IMR-90 (cell line): ENCODE data around the gene CYSTM1. TPM values are rescaled to one million over a fixed set of nuclear protein-coding genes. Genes with fewer than 3 reads are reported as not detected.

Experiments
- ATAC-seq: fragments of 200-7000 bp; cut with Tn5 transposase; 2 replicates; pipeline ENCODE4 v1.9.1; 2020; ENCODE audit warnings: low read depth, mild to moderate bottlenecking, moderate library complexity
- BruUV-seq: library from RNA; stranded (reverse); fragments of 400-500 nt; replicated peaks from 2 replicates; lab custom pipeline; 2021; lab: Mats Ljungman, UMichigan
- CTCF ChIA-PET: fragments of 300-600 bp; formaldehyde crosslinking; extraction: SDS; loops from one replicate; lab custom pipeline; 2021; ENCODE audit warnings: antibody characterized with exemption; lab: Yijun Ruan, JAX
- POLR2A ChIA-PET: fragments of 300-600 bp; sonication (Branson Sonifier 250); formaldehyde crosslinking; loops from one replicate; lab custom pipeline; 2022; ENCODE audit warnings: antibody characterized with exemption; ENCODE audit not compliant: unreplicated experiment; lab: Charles Lee
- DNase-seq: peaks from one replicate; pipeline ENCODE4 v3.0.0; 2013
- H2AFZ ChIP-seq: replicated peaks from 2 replicates; pipeline ENCODE3; 2013; ENCODE audit warnings: low read length, mild to moderate bottlenecking; ENCODE audit not compliant: poor library complexity
- H2AK5ac ChIP-seq: 2 replicates; pipeline ENCODE4 v1.6.1; 2013; ENCODE audit warnings: low read depth, low read length, inconsistent platforms
- H2AK9ac ChIP-seq: replicated peaks from 2 replicates; pipeline ENCODE3; 2013; ENCODE audit warnings: mild to moderate bottlenecking, low read depth, low read length, moderate library complexity; ENCODE audit not compliant: poor library complexity
- H2BK120ac ChIP-seq: 2 replicates; pipeline ENCODE4 v1.6.1; 2013; ENCODE audit warnings: low read depth, low read length, inconsistent platforms
- H2BK15ac ChIP-seq: 3 replicates; pipeline ENCODE4 v1.6.1; 2013; ENCODE audit warnings: low read depth, low read length, inconsistent platforms
- H2BK20ac ChIP-seq: 2 replicates; pipeline ENCODE4 v1.6.1; 2013; ENCODE audit warnings: low read depth, mild to moderate bottlenecking, inconsistent platforms, low read length, moderate library complexity
- H2BK5ac ChIP-seq: 2 replicates; pipeline ENCODE4 v1.6.1; 2013; ENCODE audit warnings: mild to moderate bottlenecking, low read depth, low read length, inconsistent platforms; ENCODE audit not compliant: poor library complexity, severe bottlenecking
- H3K14ac ChIP-seq: replicated peaks from 2 replicates; pipeline ENCODE4 v1.6.1; 2013; ENCODE audit warnings: low read depth, low read length, inconsistent platforms
- H3K18ac ChIP-seq: 2 replicates; pipeline ENCODE4 v1.6.1; 2013; ENCODE audit warnings: low read depth, low read length, control low read depth
- H3K23ac ChIP-seq: 2 replicates; pipeline ENCODE4 v1.6.1; 2013; ENCODE audit warnings: low read depth, low read length, inconsistent platforms
- H3K27ac ChIP-seq: 2 replicates; pipeline ENCODE4 v1.5.1; 2013; ENCODE audit warnings: mild to moderate bottlenecking, control low read depth, low read length; ENCODE audit not compliant: insufficient read depth
- H3K27me3 ChIP-seq: 2 replicates; pipeline ENCODE4 v1.6.1; 2013; ENCODE audit warnings: low read length; ENCODE audit not compliant: control insufficient read depth, insufficient read depth
- H3K36me3 ChIP-seq: 2 replicates; pipeline ENCODE4 v1.6.1; 2013; ENCODE audit warnings: low read length, mixed read lengths; ENCODE audit not compliant: control insufficient read depth, insufficient read depth
- H3K4ac ChIP-seq: 2 replicates; pipeline ENCODE4 v1.6.1; 2013; ENCODE audit warnings: low read depth, low read length, inconsistent platforms
- H3K4me1 ChIP-seq: 2 replicates; pipeline ENCODE4 v1.6.1; 2013; ENCODE audit warnings: low read length, mixed read lengths; ENCODE audit not compliant: control insufficient read depth, insufficient read depth
- H3K4me2 ChIP-seq: 2 replicates; pipeline ENCODE4 v1.6.1; 2013; ENCODE audit warnings: low read depth, mild to moderate bottlenecking, control low read depth, low read length, moderate library complexity
- H3K4me3 ChIP-seq: 2 replicates; pipeline ENCODE4 v1.5.1; 2013; ENCODE audit warnings: low read depth, mild to moderate bottlenecking, control low read depth, low read length, moderate library complexity; ENCODE audit not compliant: insufficient read depth
- H3K56ac ChIP-seq: 2 replicates; pipeline ENCODE4 v1.6.1; 2013; ENCODE audit warnings: low read length, inconsistent platforms; ENCODE audit not compliant: insufficient read depth; ENCODE audit errors: extremely low read depth
- H3K79me1 ChIP-seq, 2 experiments: 2 replicates each; pipeline ENCODE4 v1.6.1; 2013; ENCODE audit warnings: low read length in 2 of 2, inconsistent platforms in 1 of 2, low read depth in 1 of 2
- H3K9ac ChIP-seq: 2 replicates; pipeline ENCODE4 v1.6.1; 2013; ENCODE audit warnings: low read depth, low read length, control low read depth
- H3K9me1 ChIP-seq: 2 replicates; pipeline ENCODE4 v1.6.1; 2013; ENCODE audit warnings: low read length, inconsistent platforms; ENCODE audit not compliant: insufficient read depth
- H3K9me3 ChIP-seq: 2 replicates; pipeline ENCODE4 v1.6.1; 2013; ENCODE audit warnings: low read length; ENCODE audit not compliant: control insufficient read depth, insufficient read depth
- H4K20me1 ChIP-seq: 2 replicates; pipeline ENCODE4 v1.6.1; 2013; ENCODE audit warnings: low read length, inconsistent platforms; ENCODE audit not compliant: insufficient read depth
- H4K5ac ChIP-seq: 2 replicates; pipeline ENCODE4 v1.6.1; 2013; ENCODE audit warnings: mild to moderate bottlenecking, low read depth, low read length, control low read depth
- H4K8ac ChIP-seq, 2 experiments: 2 replicates each; pipeline ENCODE4 v1.6.1; 2013; ENCODE audit warnings: low read depth in 2 of 2, low read length in 2 of 2, control low read depth in 1 of 2, inconsistent platforms in 1 of 2
- H4K91ac ChIP-seq: 2 replicates; pipeline ENCODE4 v1.6.1; 2013; ENCODE audit warnings: low read depth, low read length, inconsistent platforms; ENCODE audit not compliant: insufficient read depth
- CEBPB ChIP-seq: IDR thresholded peaks from 2 replicates; pipeline ENCODE4 v1.6.1; 2012; ENCODE audit warnings: low read depth, low read length, improper control_type of control experiment
- CHD1 ChIP-seq: IDR thresholded peaks from 2 replicates; pipeline ENCODE4 v1.6.1; 2012; ENCODE audit warnings: low read depth, low read length, improper control_type of control experiment
- FOS ChIP-seq: fragments of 150-350 bp; IDR thresholded peaks from 2 replicates; pipeline ENCODE4 v1.6.1; 2016; ENCODE audit warnings: low read depth, low read length
- MAZ ChIP-seq: IDR thresholded peaks from 2 replicates; pipeline ENCODE4 v1.6.1; 2012; ENCODE audit warnings: low read depth, mild to moderate bottlenecking, low read length, improper control_type of control experiment, moderate library complexity, borderline replicate concordance
- MXI1 ChIP-seq: IDR thresholded peaks from 2 replicates; pipeline ENCODE4 v1.6.1; 2012; ENCODE audit warnings: low read depth, mild to moderate bottlenecking, low read length, moderate library complexity, borderline replicate concordance
- POLR2A ChIP-seq: IDR thresholded peaks from 2 replicates; pipeline ENCODE4 v1.6.1; 2012; ENCODE audit warnings: mild to moderate bottlenecking, low read depth, low read length
- RAD21 ChIP-seq: IDR thresholded peaks from 2 replicates; pipeline ENCODE4 v1.6.1; 2012; ENCODE audit warnings: low read length, improper control_type of control experiment
- SMC3 ChIP-seq: fragments of 150-350 bp; IDR thresholded peaks from 2 replicates; pipeline ENCODE4 v1.6.1; 2016; ENCODE audit warnings: low read depth, mild to moderate bottlenecking, antibody characterized with exemption, low read length, moderate library complexity
- WGBS, 2 experiments: methylation state at CpG; one replicate each; pipeline versions ENCODE4 v1.1.5 to v1.1.7; 2013; ENCODE audit warnings: missing lambda C conversion rate in 2 of 2; ENCODE audit not compliant: insufficient read length in 1 of 2; ENCODE audit errors: extremely low coverage in 2 of 2; 5-methylcytosine and 5-hydroxymethylcytosine counted together
- dilution Hi-C: fragments of 300-500 bp; cut with HindIII; formaldehyde crosslinking; loops from one replicate; pipeline ENCODE4 v1.14.3; 2018; ENCODE audit warnings: low sequenced_read_pairs; ENCODE audit not compliant: unreplicated experiment
- in situ Hi-C: fragments of 300-500 bp; cut with MboI; formaldehyde crosslinking; loops from 3 replicates; pipeline ENCODE4 v1.14.3; 2019; ENCODE audit warnings: low sequenced_read_pairs, inconsistent platforms, mixed read lengths
- intact Hi-C: fragments of 100-400 bp; cut with micrococcal nuclease; formaldehyde crosslinking; loops from 2 replicates; pipeline ENCODE4 v1.10.0; 2022
- polyA plus RNA-seq, 3 experiments: library from polyadenylated mRNA; depleted of rRNA; stranded (reverse); fragments of >200 nt; gene quantifications; 2 replicates each; pipeline ENCODE4 v1.2.3, GENCODE V29; 2012; ENCODE audit warnings: low replicate concordance in 1 of 3
- total RNA-seq: library from RNA; depleted of rRNA; stranded (reverse); fragments of >200 nt; gene quantifications from 2 replicates; pipeline ENCODE4 v1.2.3, GENCODE V29; 2012
- TF ChIP-seq, protein P1 (sequence below): fragments of 150-350 bp; IDR thresholded peaks from 2 replicates; pipeline ENCODE4 v1.6.1; 2017; ENCODE audit warnings: mild to moderate bottlenecking, antibody characterized with exemption, low read length, low read depth

CYSTM1 gene
- total and polyA plus RNA-seq, 2 of the 4 experiments (the other 2 are of a cell fraction), result 7.3 to 15.0 TPM

DNA sequence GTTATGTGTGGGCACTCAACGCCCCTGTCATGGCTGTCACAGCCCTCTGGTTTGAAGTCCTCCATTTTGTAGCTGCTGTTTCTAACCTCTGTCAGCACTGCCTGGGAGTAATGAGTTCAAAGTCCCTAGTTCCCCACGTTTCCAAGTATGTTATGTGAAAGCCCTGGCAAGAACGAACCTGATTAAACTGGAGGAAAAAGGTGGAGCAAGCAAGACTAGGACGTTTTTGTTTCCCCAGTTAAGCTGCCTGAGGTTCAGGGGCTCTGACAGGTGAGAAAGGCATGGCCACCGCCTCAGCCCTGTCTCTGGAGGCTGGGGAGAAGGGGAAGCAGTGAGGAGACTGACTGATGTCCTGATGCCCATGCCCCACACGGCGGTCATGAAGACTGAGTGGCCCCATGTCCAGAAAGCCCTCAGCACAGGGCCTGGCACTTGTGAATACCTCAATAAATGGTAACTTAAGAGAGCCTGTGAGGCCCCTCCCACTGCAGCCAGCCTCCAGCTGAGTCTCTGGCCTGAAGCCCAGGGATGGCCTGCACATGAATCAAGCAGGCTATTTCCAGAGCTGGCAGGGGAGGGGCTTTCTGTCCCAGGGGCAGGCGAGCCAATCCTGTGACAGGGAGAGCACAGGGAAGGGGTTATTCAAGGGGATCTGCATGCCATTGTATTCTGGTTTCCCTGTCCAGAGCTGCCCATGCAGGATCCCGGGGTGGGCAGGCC, 66.2 kb downstream of the CYSTM1 start:
- H2BK15ac ChIP-seq, result peak overlapping the region; percentile 60; the same call in 1 of the 3 replicates
- H3K27me3 ChIP-seq, result no peaks in the 10 kb centered on the region
- H2BK5ac ChIP-seq, result peak overlapping the region; percentile 59
- ATAC-seq (peak; percentile 78), DNase-seq (peak; percentile 92)
- H2AK5ac ChIP-seq, result peak overlapping the region; percentile 84; the same call in 1 of the 2 replicates
- H3K36me3 ChIP-seq, result peaks cover 2% of the 10 kb centered on the region; the same call in 1 of the 2 replicates
- CTCF ChIA-PET, result interaction anchor here (0.6 to 8.7 kb wide), 5 partner anchors 20 to 118 kb away, joined by 3 to 233 read pairs (median 7); partner anchors contain the start of gene HBEGF
- no peak overlapping the region for H4K91ac ChIP-seq
- H2BK120ac ChIP-seq, result peak overlapping the region; percentile 28; the same call in 1 of the 2 replicates
- no TSS peak for BruUV-seq
- H2BK20ac ChIP-seq, result 0 out of 2 replicates have a peak overlapping the region, but pooled peaks have one; percentile 27
- POLR2A ChIA-PET, result no interaction called here
- H3K4me3 ChIP-seq, result no peak overlapping the region
- peaks cover 26% of the 10 kb centered on the region for H3K4me1 ChIP-seq
- H3K18ac ChIP-seq, result no peak overlapping the region
- H4K5ac ChIP-seq, result no peak overlapping the region
- H3K23ac ChIP-seq, result no peak overlapping the region
- dilution Hi-C loops, result no loop called here
- H3K9me3 ChIP-seq, result no peaks in the 10 kb centered on the region
- peak overlapping the region in 1 of 2 experiments; percentile 53; a peak in 1 of 4 replicates for H4K8ac ChIP-seq
- intact Hi-C loops, result loop anchor here (1.0 to 10.0 kb wide), 6 partner anchors 64 to 484 kb away; partner anchors contain the start of genes CD14, CYSTM1, HARS1 and HARS2
- H3K9ac ChIP-seq, result no peak overlapping the region
- in situ Hi-C loops, result loop anchor here (5.0 kb wide), 1 partner anchor 111 kb away; no protein-coding TSS in a partner anchor
- peaks cover 7% of the 10 kb centered on the region for H3K9me1 ChIP-seq
- H4K20me1 ChIP-seq, result peaks cover 17% of the 10 kb centered on the region
- peaks cover 19 to 39% of the 10 kb centered on the region in 2 experiments; a peak in 3 of 4 replicates for H3K79me1 ChIP-seq
- peak overlapping the region; percentile 55 for H3K4me2 ChIP-seq
- H3K27ac ChIP-seq, result peak overlapping the region; percentile 42; the same call in 1 of the 2 replicates
- peak overlapping the region; percentile 89 for H2AK9ac ChIP-seq
- H2AFZ ChIP-seq, result peak overlapping the region; percentile 16
- TF ChIP-seq POLR2A, result no peak
- peak; percentile 22; the same call in 1 of the 2 replicates for TF ChIP-seq SMC3
- TF ChIP-seq RAD21, result no peak; the same call in 1 of the 2 replicates
- TF ChIP-seq MXI1, result 0 out of 2 replicates have a peak, but pooled peaks have one; percentile 17
- TF ChIP-seq, protein P1, sequence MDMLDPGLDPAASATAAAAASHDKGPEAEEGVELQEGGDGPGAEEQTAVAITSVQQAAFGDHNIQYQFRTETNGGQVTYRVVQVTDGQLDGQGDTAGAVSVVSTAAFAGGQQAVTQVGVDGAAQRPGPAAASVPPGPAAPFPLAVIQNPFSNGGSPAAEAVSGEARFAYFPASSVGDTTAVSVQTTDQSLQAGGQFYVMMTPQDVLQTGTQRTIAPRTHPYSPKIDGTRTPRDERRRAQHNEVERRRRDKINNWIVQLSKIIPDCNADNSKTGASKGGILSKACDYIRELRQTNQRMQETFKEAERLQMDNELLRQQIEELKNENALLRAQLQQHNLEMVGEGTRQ, result no peak
- peak; percentile 85; the same call in 1 of the 2 replicates for TF ChIP-seq MAZ
- TF ChIP-seq CEBPB, result no peak
- no peak for TF ChIP-seq CHD1
- TF ChIP-seq FOS, result no peak
- no peak overlapping the region for H3K56ac ChIP-seq
- WGBS, 2 experiments, result 37% methylated on average over 5 of the region's 9 CpGs; no CpG with 5 or more reads in 1 of the 2 experiments
- H3K4ac ChIP-seq, result peak overlapping the region; percentile 74
- no peak overlapping the region; the same call in 1 of the 2 replicates for H3K14ac ChIP-seq
